Heart right ventricle (tissue), 16 donors: Measurements from ENCODE around the gene KRT222. TPM values are rescaled to one million over a fixed set of nuclear protein-coding genes. Genes with fewer than 3 reads are reported as not detected.

Source experiments
- ATAC-seq, 8 donors: fragments of 200-7000 bp; cut with Tn5 transposase; one replicate each; pipeline ENCODE4 v1.9.1; 2020; ENCODE audit warnings: mild to moderate bottlenecking in 8 of 8, moderate library complexity in 8 of 8, moderate number of reproducible peaks in 1 of 8
- DNase-seq, 2 donors: peaks; one replicate each; pipeline ENCODE4 v3.0.0-alpha.2; 2020
- H3K27ac ChIP-seq, 10 donors: fragments of 200-600 bp; sonication (generic) in 2 of 10; one replicate each; pipeline versions ENCODE4 v1.5.0 to v1.8.0; 2020 to 2022; ENCODE audit warnings: mild to moderate bottlenecking in 3 of 10
- H3K27me3 ChIP-seq, 7 donors: fragments of 200-600 bp; one replicate each; pipeline ENCODE4 v1.8.0; 2021 to 2022; ENCODE audit warnings: mild to moderate bottlenecking in 2 of 7
- H3K36me3 ChIP-seq, 9 donors: fragments of 200-600 bp; sonication (generic) in 1 of 9; one replicate each; pipeline versions ENCODE4 v1.5.0 to v1.8.0; 2020 to 2022; ENCODE audit warnings: mild to moderate bottlenecking in 2 of 9
- H3K4me1 ChIP-seq, 9 donors: fragments of 200-600 bp; sonication (generic) in 1 of 9; one replicate each; pipeline versions ENCODE4 v1.5.0 to v1.8.0; 2020 to 2022; ENCODE audit warnings: mild to moderate bottlenecking in 4 of 9
- H3K4me3 ChIP-seq, 10 donors: fragments of 200-600 bp; sonication (generic) in 2 of 10; one replicate each; pipeline versions ENCODE4 v1.5.0 to v1.8.0; 2020 to 2022; ENCODE audit warnings: mild to moderate bottlenecking in 7 of 10, moderate library complexity in 2 of 10
- H3K9me3 ChIP-seq, 11 donors: fragments of 200-600 bp in 10 of 11; sonication (generic) in 2 of 11; one replicate each; pipeline versions ENCODE4 v1.5.0 to v1.8.0; 2013 to 2022; ENCODE audit warnings: mild to moderate bottlenecking in 2 of 11, control low read depth in 1 of 11, moderate library complexity in 1 of 11
- CTCF ChIP-seq, 9 donors: fragments of 200-600 bp; sonication (generic) in 2 of 9; IDR thresholded peaks; one replicate each; pipeline versions ENCODE4 v1.5.0 to v1.8.0; 2021 to 2022; ENCODE audit warnings: antibody characterized with exemption in 9 of 9, mild to moderate bottlenecking in 5 of 9, moderate library complexity in 1 of 9
- WGBS, 2 donors: extraction: QIAGEN DNeasy Blood & Tissue Kit; methylation state at CpG; one replicate each; pipeline ENCODE4 v1.1.7; 2013; ENCODE audit warnings: inconsistent platforms in 1 of 2; 5-methylcytosine and 5-hydroxymethylcytosine counted together
- intact Hi-C, 10 donors: fragments of 100-400 bp; cut with DNase I; formaldehyde crosslinking; loops; one replicate each; pipeline versions ENCODE4 v1.11.1 to v1.14.2; 2022
- polyA plus RNA-seq, 2 donors: library from polyadenylated mRNA; stranded (reverse); fragments of 200-250 nt; gene quantifications; one replicate each; pipeline ENCODE4 v1.2.3, GENCODE V29; 2013
- total RNA-seq, 10 donors: library from RNA; stranded (reverse); fragmentation: NEBNext Ultra II Directional in 3 of 10; extraction: Animal tissue kit (Norgen Biotek cat#: 25700) in 3 of 10; gene quantifications; one replicate each; pipeline versions ENCODE4 v1.2.1 to v1.2.4, GENCODE V29; 2021 to 2023
- donor health status: Arrhythmogenic right ventricular cardiomyopathy.
- donor health status: ischemic (EF 13 %, LVEDD 7.1; RV severe dilation, severe dysfunction).
- donor health status: healthy with polysubstance abuse.
- donor health status: DM: no; HTN: yes; CAD: no.
- donor health status: DM: no; HTN: no; CAD: no.
- donor health status: ischemic (EF 25% LVEDD 6.9; RV normal size, moderate dysfunction).
- donor health status: ischemic (EF 25% LVEDD 5.7; RV mildly dilated, moderate dysfunction).
- donor health status: healthy.
- donor health status: DM: yes; HTN: yes; CAD: no.
- donor health status: Ischemic cardiomyopathy.
- donor health status: ischemic (EF 35%, LVEDD 5.7; RV mildly dilated, moderate dysfunction).
- donor health status: nonischemic (EF 11% LVEDD 7.7; RV severe dilation, severe dysfunction).
- donor health status: DM: yes; HTN: yes; CAD: no.
- donor health status: PGD.
- donor health status: ischemic (EF 29% LVEDD 5.4; RV normal size, mild dysfunction).
- donor health status: nonischemic (EF 23%, LVEDD 6.1; RV moderate dilation, normal function).

KRT222 gene
- total and polyA plus RNA-seq, 12 donors: 0.07 to 0.57 (median 0.21) TPM; not detected in 7

- DNase-seq: no peak
- intact Hi-C loops: loop anchor here in 1 of 10 donors (2.0 kb wide), 1 partner anchor 78 kb away; no protein-coding TSS in a partner anchor
- Histone ChIP-seq H3K36me3 (no peaks in the 10 kb centered on the region), H3K27me3 (peaks cover 0 to 73% (median 27%) of the 10 kb centered on the region in 7 donors), H3K4me3 (no peak overlapping the region), H3K4me1 (peaks cover 0 to 4% (median 0%) of the 10 kb centered on the region in 9 donors), H3K9me3 (peaks cover 0 to 3% (median 0%) of the 10 kb centered on the region in 11 donors), H3K27ac (no peak overlapping the region)
- ATAC-seq: no peak
- TF ChIP-seq CTCF (IDR thresholded peaks at IDR 0.05): no peak
Observed at GRCh38 chr17:40666331-40666730, 1.4 kb upstream of the KRT222 start.

GRCh38 chr17:40663252-40663651 is 1.7 kb downstream of the KRT222 start:
- WGBS, 2 donors: 76 to 83% methylated on average over 3 of the region's 3 CpGs
- peaks cover 0 to 4% (median 0%) of the 10 kb centered on the region in 9 donors for H3K4me1 ChIP-seq
- H3K36me3 ChIP-seq: no peaks in the 10 kb centered on the region
- intact Hi-C loops: no loop called here
- no peak for TF ChIP-seq CTCF (IDR thresholded peaks at IDR 0.05)
- H3K9me3 ChIP-seq: no peaks in the 10 kb centered on the region
- DNase-seq (no peak), ATAC-seq (no peak)
- H3K4me3 ChIP-seq: no peak overlapping the region
- H3K27me3 ChIP-seq: peaks cover 0 to 66% (median 27%) of the 10 kb centered on the region in 7 donors
- no peak overlapping the region for H3K27ac ChIP-seq

- peaks cover 0 to 1% (median 0%) of the 10 kb centered on the region in 9 donors for H3K4me1 ChIP-seq
- H3K9me3 ChIP-seq: no peaks in the 10 kb centered on the region
- no peak for TF ChIP-seq CTCF (IDR thresholded peaks at IDR 0.05)
- ATAC-seq (no peak), DNase-seq (no peak)
- no peak overlapping the region for H3K4me3 ChIP-seq
- intact Hi-C loops: no loop called here
- peaks cover 0 to 40% (median 4%) of the 10 kb centered on the region in 7 donors for H3K27me3 ChIP-seq
- WGBS, 2 donors: 79 to 83% methylated on average over 7 of the region's 7 CpGs
- no peaks in the 10 kb centered on the region for H3K36me3 ChIP-seq
- no peak overlapping the region for H3K27ac ChIP-seq
Observed at GRCh38 chr17:40659911-40660310, 5.1 kb downstream of the KRT222 start.

GRCh38 chr17:40658396-40658795 is 6.6 kb downstream of the KRT222 start:
- DNase-seq (no peak), ATAC-seq (no peak)
- Histone ChIP-seq H3K4me1 (no peaks in the 10 kb centered on the region), H3K27me3 (peaks cover 0 to 24% (median 0%) of the 10 kb centered on the region in 7 donors), H3K27ac (no peak overlapping the region), H3K9me3 (no peaks in the 10 kb centered on the region), H3K4me3 (no peak overlapping the region), H3K36me3 (no peaks in the 10 kb centered on the region)
- intact Hi-C loops: no loop called here
- no peak for TF ChIP-seq CTCF (IDR thresholded peaks at IDR 0.05)
